MM.1S (cell line): ENCODE results near the gene AP5M1.

ENCODE experiments used
- DNase-seq: peaks from one replicate; pipeline ENCODE4 v3.0.0-alpha.2; 2015
- H2AFZ ChIP-seq: fragments of 300-600 bp; sonication (generic); 2 replicates; pipeline ENCODE4 v1.6.0; 2016; ENCODE audit warnings: antibody characterized with exemption, low read length
- H3F3A ChIP-seq: fragments of 300-600 bp; sonication (generic); 2 replicates; pipeline ENCODE4 v1.6.1; 2016; ENCODE audit warnings: mild to moderate bottlenecking, antibody characterized with exemption, low read length, moderate library complexity, mixed read lengths; ENCODE audit not compliant: insufficient read depth
- H3K27ac ChIP-seq: fragments of 300-600 bp; sonication (generic); 2 replicates; pipeline ENCODE4 v1.5.1; 2016; ENCODE audit warnings: mild to moderate bottlenecking, low read length
- H3K27me3 ChIP-seq: fragments of 300-600 bp; sonication (generic); replicated peaks from 2 replicates; pipeline ENCODE4 v1.6.0; 2016; ENCODE audit warnings: low read length; ENCODE audit not compliant: insufficient read depth
- H3K36me3 ChIP-seq: fragments of 300-600 bp; sonication (generic); replicated peaks from 2 replicates; pipeline ENCODE4 v1.6.1; 2016; ENCODE audit warnings: mild to moderate bottlenecking, low read length, mixed read lengths; ENCODE audit not compliant: insufficient read depth
- H3K4me1 ChIP-seq: fragments of 300-600 bp; sonication (generic); 2 replicates; pipeline ENCODE4 v1.6.1; 2016; ENCODE audit warnings: low read length, mixed read lengths
- H3K4me2 ChIP-seq: fragments of 300-600 bp; sonication (generic); 2 replicates; pipeline ENCODE4 v1.6.0; 2016; ENCODE audit warnings: low read depth, low read length
- H3K4me3 ChIP-seq: fragments of 300-600 bp; sonication (generic); 2 replicates; pipeline ENCODE4 v1.5.1; 2016; ENCODE audit warnings: low read length, mixed read lengths
- H3K79me2 ChIP-seq: fragments of 300-600 bp; sonication (generic); 2 replicates; pipeline ENCODE4 v1.6.1; 2016; ENCODE audit warnings: mixed run types, low read length, mixed read lengths
- H3K9ac ChIP-seq: fragments of 300-600 bp; sonication (generic); 2 replicates; pipeline ENCODE4 v1.6.1; 2016; ENCODE audit warnings: low read length, mixed read lengths
- H3K9me2 ChIP-seq: fragments of 300-600 bp; sonication (generic); replicated peaks from 2 replicates; pipeline ENCODE4 v1.6.1; 2016; ENCODE audit warnings: mild to moderate bottlenecking, low read length, mixed read lengths; ENCODE audit not compliant: insufficient read depth
- H3K9me3 ChIP-seq: fragments of 300-600 bp; sonication (generic); replicated peaks from 2 replicates; pipeline ENCODE4 v1.6.1; 2016; ENCODE audit warnings: mild to moderate bottlenecking, low read length, mixed read lengths; ENCODE audit not compliant: insufficient read depth
- H4K20me1 ChIP-seq: fragments of 300-600 bp; sonication (generic); 2 replicates; pipeline ENCODE4 v1.6.1; 2016; ENCODE audit warnings: mild to moderate bottlenecking, low read length, moderate library complexity, mixed read lengths; ENCODE audit not compliant: insufficient read depth
- EZH2 ChIP-seq: fragments of 300-600 bp; sonication (generic); optimal IDR thresholded peaks from 2 replicates; pipeline ENCODE3; 2017; ENCODE audit warnings: low read depth, mild to moderate bottlenecking, antibody characterized with exemption, low read length, mixed read lengths
- EZH2phosphoT487 ChIP-seq: fragments of 300-600 bp; sonication (generic); IDR thresholded peaks from 2 replicates; pipeline ENCODE4 v1.6.1; 2018; ENCODE audit warnings: antibody characterized with exemption, low read length
- TF ChIP-seq, protein P1 (sequence below): fragments of 300-600 bp; sonication (generic); IDR thresholded peaks from 2 replicates; pipeline ENCODE4 v1.5.1; 2016; ENCODE audit warnings: antibody characterized with exemption, low read length, mixed read lengths

AP5M1 gene

DNA sequence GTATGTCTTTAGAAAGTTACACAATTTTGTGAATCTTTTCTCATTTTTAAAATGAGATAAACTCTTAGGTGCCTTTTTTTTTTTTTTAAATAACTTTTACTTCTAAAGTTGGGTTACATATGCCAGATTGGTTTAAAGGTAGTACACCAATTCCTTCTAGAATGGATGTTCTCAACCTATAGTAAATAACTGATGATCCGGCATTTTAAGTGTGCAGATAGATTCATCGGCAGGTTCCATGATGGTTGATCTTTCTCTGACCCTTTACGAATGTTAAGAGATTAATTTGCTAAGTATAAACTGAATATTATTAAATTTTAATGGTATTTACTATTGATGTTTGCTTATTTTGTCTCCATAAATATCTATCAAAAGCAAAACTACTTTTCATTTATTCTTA is 8.3 kb downstream of the AP5M1 start:
- Histone ChIP-seq H3K9ac (no peak overlapping the region), H4K20me1 (no peaks in the 10 kb centered on the region), H3K27ac (no peak overlapping the region), H3K27me3 (no peaks in the 10 kb centered on the region), H3K9me2 (no peaks in the 10 kb centered on the region), H3K9me3 (no peaks in the 10 kb centered on the region), H3K79me2 (peaks cover 21% of the 10 kb centered on the region), H3K4me3 (no peak overlapping the region), H3K4me2 (no peak overlapping the region), H3K4me1 (no peaks in the 10 kb centered on the region), H3K36me3 (no peaks in the 10 kb centered on the region), H2AFZ (no peak overlapping the region), H3F3A (no peaks in the 10 kb centered on the region)
- TF ChIP-seq EZH2phosphoT487 (no peak), EZH2 (no peak)
- TF ChIP-seq, protein P1, sequence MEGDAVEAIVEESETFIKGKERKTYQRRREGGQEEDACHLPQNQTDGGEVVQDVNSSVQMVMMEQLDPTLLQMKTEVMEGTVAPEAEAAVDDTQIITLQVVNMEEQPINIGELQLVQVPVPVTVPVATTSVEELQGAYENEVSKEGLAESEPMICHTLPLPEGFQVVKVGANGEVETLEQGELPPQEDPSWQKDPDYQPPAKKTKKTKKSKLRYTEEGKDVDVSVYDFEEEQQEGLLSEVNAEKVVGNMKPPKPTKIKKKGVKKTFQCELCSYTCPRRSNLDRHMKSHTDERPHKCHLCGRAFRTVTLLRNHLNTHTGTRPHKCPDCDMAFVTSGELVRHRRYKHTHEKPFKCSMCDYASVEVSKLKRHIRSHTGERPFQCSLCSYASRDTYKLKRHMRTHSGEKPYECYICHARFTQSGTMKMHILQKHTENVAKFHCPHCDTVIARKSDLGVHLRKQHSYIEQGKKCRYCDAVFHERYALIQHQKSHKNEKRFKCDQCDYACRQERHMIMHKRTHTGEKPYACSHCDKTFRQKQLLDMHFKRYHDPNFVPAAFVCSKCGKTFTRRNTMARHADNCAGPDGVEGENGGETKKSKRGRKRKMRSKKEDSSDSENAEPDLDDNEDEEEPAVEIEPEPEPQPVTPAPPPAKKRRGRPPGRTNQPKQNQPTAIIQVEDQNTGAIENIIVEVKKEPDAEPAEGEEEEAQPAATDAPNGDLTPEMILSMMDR, result no peak
- no peak for DNase-seq

- no peaks in the 10 kb centered on the region for H3F3A ChIP-seq
- no peak for DNase-seq
- H2AFZ ChIP-seq, result no peak overlapping the region
- H3K36me3 ChIP-seq, result no peaks in the 10 kb centered on the region
- no peak overlapping the region for H3K27ac ChIP-seq
- no peaks in the 10 kb centered on the region for H3K9me2 ChIP-seq
- no peaks in the 10 kb centered on the region for H3K79me2 ChIP-seq
- H3K4me1 ChIP-seq, result no peaks in the 10 kb centered on the region
- H3K9ac ChIP-seq, result no peak overlapping the region
- TF ChIP-seq EZH2 (no peak), EZH2phosphoT487 (no peak)
- TF ChIP-seq, protein P1, result no peak
- H3K4me2 ChIP-seq, result no peak overlapping the region
- no peaks in the 10 kb centered on the region for H3K9me3 ChIP-seq
- no peaks in the 10 kb centered on the region for H3K27me3 ChIP-seq
- no peaks in the 10 kb centered on the region for H4K20me1 ChIP-seq
- no peak overlapping the region for H3K4me3 ChIP-seq
These were observed 19.0 kb downstream of the AP5M1 start for GRCh38 chr14:57287745-57288144.

GRCh38 chr14:57290751-57291150 is 22.0 kb downstream of the AP5M1 start:
- no peak overlapping the region for H3K4me2 ChIP-seq
- H3K4me1 ChIP-seq, result no peaks in the 10 kb centered on the region
- no peaks in the 10 kb centered on the region for H3K36me3 ChIP-seq
- H2AFZ ChIP-seq, result no peak overlapping the region
- H3K9ac ChIP-seq, result no peak overlapping the region
- H3K27ac ChIP-seq, result no peak overlapping the region
- H4K20me1 ChIP-seq, result no peaks in the 10 kb centered on the region
- H3K27me3 ChIP-seq, result no peaks in the 10 kb centered on the region
- H3K9me2 ChIP-seq, result no peaks in the 10 kb centered on the region
- H3F3A ChIP-seq, result no peaks in the 10 kb centered on the region
- H3K9me3 ChIP-seq, result no peaks in the 10 kb centered on the region
- no peak for DNase-seq
- no peaks in the 10 kb centered on the region for H3K79me2 ChIP-seq
- TF ChIP-seq, protein P1, result no peak
- TF ChIP-seq EZH2phosphoT487 (no peak), EZH2 (no peak)
- H3K4me3 ChIP-seq, result no peak overlapping the region
